HepG2 (cell line): ENCODE data around the gene GALR2. TPM values are rescaled to one million over a fixed set of nuclear protein-coding genes. Genes with fewer than 3 reads are reported as not detected.
A peak's percentile ranks its signal among the peaks of the same experiment; 100 is the strongest.

ENCODE experiments used
- ARID5B ChIP-seq: IDR thresholded peaks from 2 replicates; pipeline ENCODE4 v1.4.0; 2020; ENCODE audit warnings: mild to moderate bottlenecking, missing genetic modification reagents
- DMTF1 ChIP-seq: sonication (generic); formaldehyde crosslinking; IDR thresholded peaks from 2 replicates; pipeline ENCODE4 v1.4.0; 2020; ENCODE audit warnings: mild to moderate bottlenecking, missing genetic modification reagents
- EHMT2 ChIP-seq: fragments of 200-600 bp; sonication (generic); IDR thresholded peaks from 2 replicates; pipeline ENCODE4 v1.7.0; 2017; ENCODE audit warnings: antibody characterized with exemption, low read depth, low read length, borderline replicate concordance
- MATR3 ChIP-seq: sonication (generic); formaldehyde crosslinking; IDR thresholded peaks from 2 replicates; pipeline ENCODE4 v1.4.0; 2020; ENCODE audit warnings: missing genetic modification reagents
- MED1 ChIP-seq: sonication (generic); formaldehyde crosslinking; IDR thresholded peaks from 2 replicates; pipeline ENCODE4 v1.4.0; 2020; ENCODE audit warnings: missing genetic modification reagents
- SIX1 ChIP-seq: sonication (generic); formaldehyde crosslinking; IDR thresholded peaks from 2 replicates; pipeline ENCODE4 v1.4.0; 2020; ENCODE audit warnings: missing genetic modification reagents, borderline replicate concordance
- TBP ChIP-seq: sonication (generic); formaldehyde crosslinking; IDR thresholded peaks from 2 replicates; pipeline ENCODE4 v1.5.0; 2020; ENCODE audit warnings: missing genetic modification reagents
- TMF1 ChIP-seq: sonication (generic); formaldehyde crosslinking; IDR thresholded peaks from 2 replicates; pipeline ENCODE4 v1.8.1; 2022; ENCODE audit warnings: low read depth, missing genetic modification reagents
- ZBTB34 ChIP-seq: sonication (generic); formaldehyde crosslinking; IDR thresholded peaks from 2 replicates; pipeline ENCODE4 v1.8.0; 2022; ENCODE audit warnings: mild to moderate bottlenecking, missing genetic modification reagents
- ZBTB43 ChIP-seq: sonication (generic); formaldehyde crosslinking; conservative IDR thresholded peaks from 2 replicates; pipeline ENCODE4 v1.4.0; 2020; ENCODE audit warnings: missing genetic modification reagents
- ZBTB7A ChIP-seq: sonication (generic); formaldehyde crosslinking; IDR thresholded peaks from 2 replicates; pipeline ENCODE4 v1.8.0; 2022; ENCODE audit warnings: mild to moderate bottlenecking, missing genetic modification reagents
- ZNF605 ChIP-seq: sonication (generic); formaldehyde crosslinking; IDR thresholded peaks from 2 replicates; pipeline ENCODE4 v1.8.0; 2022; ENCODE audit warnings: mild to moderate bottlenecking, missing genetic modification reagents
- ZNF646 ChIP-seq: sonication (generic); formaldehyde crosslinking; IDR thresholded peaks from 2 replicates; pipeline ENCODE4 v1.9.0; 2021; ENCODE audit warnings: mild to moderate bottlenecking, missing genetic modification reagents
- polyA plus RNA-seq, 8 experiments: library from polyadenylated mRNA; depleted of rRNA in 3 of 8; stranded (reverse) in 7 of 8; unstranded in 1 of 8; fragments of >200 nt; fragmentation: Illumina TruSeq in 4 of 8; extraction: Trizol in 4 of 8; gene quantifications; 2 replicates each; pipeline versions ENCODE4 v1.2.1 to v1.2.3, GENCODE V29; 2011 to 2016; ENCODE audit warnings: low read depth in 4 of 8, missing spikeins in 1 of 8, mixed read lengths in 1 of 8; ENCODE audit not compliant: insufficient read depth in 1 of 8
- total RNA-seq, 5 experiments: library from RNA; depleted of rRNA; stranded (reverse); fragments of >200 nt; fragmentation: Illumina TruSeq; extraction: Trizol; gene quantifications; 2 replicates each; pipeline ENCODE4 v1.2.3, GENCODE V29; 2016; ENCODE audit warnings: low read depth in 1 of 5

The GALR2 gene
- total and polyA plus RNA-seq, 2 of the 13 experiments (the other 11 are each of a cell fraction or from before 2014, with no cell fraction given) = 0.48 to 0.58 TPM

GRCh38 chr17:76072148-76072858 lies 2.3 kb upstream of the GALR2 start, which contains the start of gene SRP68 (continued):
- TF ChIP-seq ZNF646 (CRISPR knock-in tag) = no peak
- TF ChIP-seq DMTF1 (CRISPR knock-in tag) = no peak
- peak; percentile 76; the same call in 1 of the 2 replicates for TF ChIP-seq TBP (CRISPR knock-in tag)
- TF ChIP-seq ZNF605 = peak; percentile 93
- TF ChIP-seq MATR3 (CRISPR knock-in tag) = no peak
- TF ChIP-seq ZBTB34 (CRISPR knock-in tag) = no peak
- TF ChIP-seq ZBTB7A (CRISPR knock-in tag) = peak; percentile 76; the same call in 1 of the 2 replicates
- TF ChIP-seq MED1 (CRISPR knock-in tag) = peak; percentile 79
- TF ChIP-seq SIX1 (CRISPR knock-in tag) = peak; percentile 51; the same call in 1 of the 2 replicates
- no peak for TF ChIP-seq EHMT2
- peak; percentile 71 for TF ChIP-seq ARID5B (CRISPR knock-in tag)
- TF ChIP-seq ZBTB43 (CRISPR knock-in tag) = 0 out of 2 replicates have a peak, but pooled peaks have one; percentile 26
- TF ChIP-seq TMF1 (CRISPR knock-in tag) = peak; percentile 89; the same call in 1 of the 2 replicates
